ENCODE data around the gene KRT76.

GRCh38 chr12:52815676-52816588 lies 38.8 kb upstream of the KRT76 start:
- TF ChIP-seq CTCF (IDR thresholded peaks at IDR 0.05): no peak
- no peak for TF ChIP-seq ZFX (IDR thresholded peaks at IDR 0.05; ENCODE audit: borderline replicate concordance)
